Keratinocyte (primary cell): Measurements from ENCODE around the gene TNFRSF19. TPM values are rescaled to one million over a fixed set of nuclear protein-coding genes. Genes with fewer than 3 reads are reported as not detected.

Source experiments
- DNase-seq: peaks from one replicate; pipeline ENCODE4 v3.0.0-alpha.2; 2011; ENCODE audit warnings: low read depth, missing footprints, low spot score
- FAIRE-seq: peaks from 2 replicates; lab custom pipeline; 2011; peaks lifted over from hg19 to GRCh38; lab: Jason Lieb, UNC
- H2AFZ ChIP-seq: 2 replicates; pipeline ENCODE4 v1.6.0; 2012; ENCODE audit warnings: low read length, control low read depth, inconsistent platforms; ENCODE audit not compliant: control insufficient read depth
- H3K27ac ChIP-seq: 2 replicates; pipeline ENCODE4 v1.5.1; 2011; ENCODE audit warnings: low read length; ENCODE audit not compliant: control insufficient read depth, insufficient read depth
- H3K27me3 ChIP-seq: 3 replicates; pipeline ENCODE4 v1.6.0; 2011; ENCODE audit warnings: low read length; ENCODE audit not compliant: control insufficient read depth, insufficient read depth; ENCODE audit errors: extremely low read depth
- H3K36me3 ChIP-seq, 2 experiments: 2 replicates in 1 of 2; 3 replicates in 1 of 2; pipeline ENCODE4 v1.5.1; 2011; ENCODE audit warnings: low read length in 2 of 2, mild to moderate bottlenecking in 1 of 2; ENCODE audit not compliant: control insufficient read depth in 2 of 2, insufficient read depth in 2 of 2; ENCODE audit errors: extremely low read depth in 1 of 2
- H3K4me1 ChIP-seq: 3 replicates; pipeline ENCODE4 v1.5.1; 2011; ENCODE audit warnings: low read length; ENCODE audit not compliant: control insufficient read depth, insufficient read depth; ENCODE audit errors: extremely low read depth
- H3K4me2 ChIP-seq: 3 replicates; pipeline ENCODE4 v1.6.0; 2011; ENCODE audit warnings: low read depth, low read length; ENCODE audit not compliant: control insufficient read depth, insufficient read depth; ENCODE audit errors: extremely low read depth
- H3K4me3 ChIP-seq, 3 experiments: fragments of 200-600 bp in 1 of 3; sonication (generic) in 1 of 3; 2 replicates in 2 of 3; 3 replicates in 1 of 3; pipeline ENCODE4 v1.5.1; 2011 to 2016; ENCODE audit warnings: low read length in 3 of 3, mild to moderate bottlenecking in 3 of 3, control low read depth in 2 of 3, inconsistent platforms in 1 of 3, low read depth in 1 of 3, mixed read lengths in 1 of 3, mixed run types in 1 of 3, moderate library complexity in 1 of 3; ENCODE audit not compliant: control insufficient read depth in 2 of 3, insufficient read depth in 2 of 3; ENCODE audit errors: extremely low read depth in 1 of 3
- H3K79me2 ChIP-seq: 2 replicates; pipeline ENCODE4 v1.6.0; 2012; ENCODE audit warnings: low read length; ENCODE audit not compliant: control insufficient read depth, insufficient read depth
- H3K9ac ChIP-seq: 3 replicates; pipeline ENCODE4 v1.6.0; 2011; ENCODE audit warnings: low read length; ENCODE audit not compliant: control insufficient read depth, insufficient read depth; ENCODE audit errors: extremely low read depth
- H3K9me1 ChIP-seq: 3 replicates; pipeline ENCODE4 v1.6.0; 2011; ENCODE audit warnings: low read length; ENCODE audit not compliant: control insufficient read depth, insufficient read depth; ENCODE audit errors: extremely low read depth
- H3K9me3 ChIP-seq: 2 replicates; pipeline ENCODE4 v1.5.1; 2012; ENCODE audit warnings: low read depth, low read length; ENCODE audit not compliant: control insufficient read depth
- H4K20me1 ChIP-seq: 3 replicates; pipeline ENCODE4 v1.6.0; 2011; ENCODE audit warnings: low read length; ENCODE audit not compliant: control insufficient read depth, insufficient read depth; ENCODE audit errors: extremely low read depth
- EZH2 ChIP-seq: IDR thresholded peaks from one replicate; pipeline ENCODE4 v1.6.1; 2012; ENCODE audit warnings: inconsistent platforms, mild to moderate bottlenecking, low read length, moderate library complexity
- dilution Hi-C: fragments of 300-500 bp; cut with MboI; formaldehyde crosslinking; loops from one replicate; pipeline ENCODE4 v1.7.0; 2020; ENCODE audit warnings: low sequenced_read_pairs; ENCODE audit not compliant: extremely low pct_ligation_motif_present
- polyA plus RNA-seq, 5 experiments: library from polyadenylated mRNA; depleted of rRNA in 3 of 5; stranded (reverse) in 3 of 5; stranded (forward) in 1 of 5; unstranded in 1 of 5; fragments of >200 nt; gene quantifications; 1 replicate in 1 of 5; 2 replicates in 3 of 5; 3 replicates in 1 of 5; pipeline versions ENCODE4 v1.2.1 to v1.2.3, GENCODE V29; 2011 to 2012; ENCODE audit warnings: missing spikeins in 2 of 5, low read depth in 1 of 5, low replicate concordance in 1 of 5
- TF ChIP-seq, protein P1 (sequence below), 3 experiments: IDR thresholded peaks in 1 of 3; conservative IDR thresholded peaks in 1 of 3; optimal IDR thresholded peaks in 1 of 3; 2 replicates in 2 of 3; 3 replicates in 1 of 3; pipeline versions ENCODE3 to v1.5.1; 2011; ENCODE audit warnings: low read length in 3 of 3, mild to moderate bottlenecking in 3 of 3, moderate library complexity in 2 of 3, control low read depth in 1 of 3, inconsistent platforms in 1 of 3; ENCODE audit not compliant: insufficient read depth in 2 of 3; ENCODE audit errors: extremely low read depth in 1 of 3

TNFRSF19 gene
- polyA plus RNA-seq, 1 donor (not counting 4 experiments of a cell fraction or from before 2014, with no cell fraction given) = 1.8 TPM

- Histone ChIP-seq H2AFZ (no peak overlapping the region), H3K4me1 (peaks cover 22% of the 10 kb centered on the region), H4K20me1 (no peaks in the 10 kb centered on the region), H3K9me1 (no peaks in the 10 kb centered on the region), H3K9me3 (no peaks in the 10 kb centered on the region), H3K27me3 (no peaks in the 10 kb centered on the region), H3K4me3 (no peak overlapping the region), H3K9ac (no peak overlapping the region), H3K36me3 (no peaks in the 10 kb centered on the region), H3K79me2 (no peaks in the 10 kb centered on the region), H3K27ac (no peak overlapping the region), H3K4me2 (no peak overlapping the region)
- FAIRE-seq (no peak), DNase-seq (no peak)
- TF ChIP-seq, protein P1, sequence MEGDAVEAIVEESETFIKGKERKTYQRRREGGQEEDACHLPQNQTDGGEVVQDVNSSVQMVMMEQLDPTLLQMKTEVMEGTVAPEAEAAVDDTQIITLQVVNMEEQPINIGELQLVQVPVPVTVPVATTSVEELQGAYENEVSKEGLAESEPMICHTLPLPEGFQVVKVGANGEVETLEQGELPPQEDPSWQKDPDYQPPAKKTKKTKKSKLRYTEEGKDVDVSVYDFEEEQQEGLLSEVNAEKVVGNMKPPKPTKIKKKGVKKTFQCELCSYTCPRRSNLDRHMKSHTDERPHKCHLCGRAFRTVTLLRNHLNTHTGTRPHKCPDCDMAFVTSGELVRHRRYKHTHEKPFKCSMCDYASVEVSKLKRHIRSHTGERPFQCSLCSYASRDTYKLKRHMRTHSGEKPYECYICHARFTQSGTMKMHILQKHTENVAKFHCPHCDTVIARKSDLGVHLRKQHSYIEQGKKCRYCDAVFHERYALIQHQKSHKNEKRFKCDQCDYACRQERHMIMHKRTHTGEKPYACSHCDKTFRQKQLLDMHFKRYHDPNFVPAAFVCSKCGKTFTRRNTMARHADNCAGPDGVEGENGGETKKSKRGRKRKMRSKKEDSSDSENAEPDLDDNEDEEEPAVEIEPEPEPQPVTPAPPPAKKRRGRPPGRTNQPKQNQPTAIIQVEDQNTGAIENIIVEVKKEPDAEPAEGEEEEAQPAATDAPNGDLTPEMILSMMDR (optimal IDR thresholded peaks at IDR 0.05 in 1 of 3, IDR thresholded peaks at IDR 0.05 in 1 of 3, conservative IDR thresholded peaks at IDR 0.05 in 1 of 3; ENCODE audit: extremely low read depth in 1 of 3, insufficient read depth in 2 of 3, low read length in 3 of 3) = no peak
- TF ChIP-seq EZH2 = no peak
- dilution Hi-C loops = no loop called here
Measured at GRCh38 chr13:23557733-23558132, 12.5 kb upstream of the TNFRSF19 start.

DNA sequence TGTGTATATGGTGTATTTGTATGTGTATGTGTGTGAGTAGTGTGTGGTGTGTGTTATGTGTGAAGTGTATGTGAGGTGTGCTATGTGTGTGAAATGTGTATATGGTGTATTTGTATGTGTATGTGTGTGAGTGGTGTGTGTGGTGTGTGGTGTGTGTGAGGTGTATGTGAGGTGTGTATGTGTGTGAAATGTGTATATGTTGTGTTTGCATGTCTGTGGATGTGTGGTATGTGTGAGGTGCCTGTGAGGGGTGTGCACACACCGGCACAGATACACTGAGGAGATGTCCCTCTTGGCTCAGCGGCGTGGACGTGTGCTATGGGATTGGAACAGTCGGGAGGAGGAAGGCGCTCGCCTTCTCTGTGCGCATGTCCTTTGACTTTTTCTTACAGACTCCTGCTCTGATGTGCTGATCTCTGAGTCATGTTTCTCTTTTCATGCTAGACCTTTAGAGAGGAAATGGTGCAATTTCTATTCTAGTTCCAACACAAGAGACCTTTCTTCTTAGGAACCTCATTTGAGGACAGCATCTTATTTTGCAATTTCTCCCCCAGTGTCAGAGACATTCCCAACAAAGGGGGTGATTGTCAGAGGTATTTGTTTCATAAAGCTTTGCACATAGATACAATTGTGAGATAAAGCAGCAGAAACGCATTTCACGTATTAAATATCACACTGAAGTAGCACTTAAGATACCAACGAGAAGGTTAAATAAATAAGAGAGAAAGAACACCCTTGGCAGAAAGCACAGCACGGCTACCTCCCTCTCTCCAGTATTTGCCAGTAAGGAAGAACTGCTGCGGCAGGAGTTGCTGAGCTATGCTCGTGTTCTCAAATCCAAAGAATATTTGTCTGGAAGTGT lies 11.3 kb upstream of the TNFRSF19 start:
- Histone ChIP-seq H3K4me2 (peak overlapping the region; percentile 73), H3K9me3 (no peaks in the 10 kb centered on the region), H3K4me1 (peaks cover 19% of the 10 kb centered on the region), H3K27ac (peak overlapping the region; percentile 80), H3K9me1 (no peaks in the 10 kb centered on the region), H3K36me3 (no peaks in the 10 kb centered on the region), H3K9ac (peak overlapping the region; percentile 49), H3K4me3 (peak overlapping the region in 2 of 3 experiments; percentile 4 to 11), H3K79me2 (no peaks in the 10 kb centered on the region), H4K20me1 (no peaks in the 10 kb centered on the region), H3K27me3 (no peaks in the 10 kb centered on the region), H2AFZ (peak overlapping the region; percentile 93)
- dilution Hi-C loops = no loop called here
- TF ChIP-seq, protein P1 (optimal IDR thresholded peaks at IDR 0.05 in 1 of 3, IDR thresholded peaks at IDR 0.05 in 1 of 3, conservative IDR thresholded peaks at IDR 0.05 in 1 of 3; ENCODE audit: extremely low read depth in 1 of 3, insufficient read depth in 2 of 3, low read length in 3 of 3) = no peak
- TF ChIP-seq EZH2 = no peak
- FAIRE-seq (peak; percentile 55), DNase-seq (peak; percentile 53)
